DND-41 (cell line): ENCODE data around the gene BATF2.

Experiments
- ATAC-seq: fragments of 200-7000 bp; cut with Tn5 transposase; 3 replicates; pipeline ENCODE4 v1.9.1; 2021; ENCODE audit warnings: low read depth; ENCODE audit not compliant: insufficient read depth
- DNase-seq: peaks from one replicate; pipeline ENCODE4 v3.0.0-alpha.2; 2020
- H2AFZ ChIP-seq: 2 replicates; pipeline ENCODE4 v1.6.0; 2012; ENCODE audit warnings: low read depth, low read length
- H3K27ac ChIP-seq: 2 replicates; pipeline ENCODE4 v1.5.1; 2012; ENCODE audit warnings: low read length, inconsistent platforms
- H3K27me3 ChIP-seq: fragments of 200-600 bp; sonication (generic); 2 replicates; pipeline ENCODE4 v1.6.0; 2012; ENCODE audit warnings: low read length, mild to moderate bottlenecking, inconsistent platforms; ENCODE audit not compliant: insufficient read depth, poor library complexity
- H3K36me3 ChIP-seq: 2 replicates; pipeline ENCODE4 v1.5.1; 2012; ENCODE audit warnings: low read length, inconsistent platforms; ENCODE audit not compliant: insufficient read depth
- H3K4me1 ChIP-seq: 2 replicates; pipeline ENCODE4 v1.5.1; 2012; ENCODE audit warnings: mild to moderate bottlenecking, low read length; ENCODE audit not compliant: insufficient read depth
- H3K4me2 ChIP-seq: 2 replicates; pipeline ENCODE4 v1.6.0; 2012; ENCODE audit warnings: mild to moderate bottlenecking, moderate library complexity, low read length, inconsistent platforms; ENCODE audit not compliant: insufficient read depth
- H3K4me3 ChIP-seq, 2 experiments: fragments of 200-600 bp in 1 of 2; shearing (Covaris generic) in 1 of 2; 2 replicates each; pipeline ENCODE4 v1.5.1; 2012 to 2016; ENCODE audit warnings: inconsistent platforms in 2 of 2, low read length in 2 of 2, mild to moderate bottlenecking in 2 of 2, low read depth in 1 of 2, moderate library complexity in 1 of 2
- H3K79me2 ChIP-seq: 2 replicates; pipeline ENCODE4 v1.6.0; 2012; ENCODE audit warnings: low read length, inconsistent platforms; ENCODE audit not compliant: insufficient read depth
- H3K9ac ChIP-seq: 2 replicates; pipeline ENCODE4 v1.6.0; 2012; ENCODE audit warnings: low read depth, mild to moderate bottlenecking, inconsistent platforms, low read length, moderate library complexity
- H3K9me3 ChIP-seq: 2 replicates; pipeline ENCODE4 v1.5.1; 2012; ENCODE audit warnings: low read length, moderate library complexity, mild to moderate bottlenecking, inconsistent platforms; ENCODE audit not compliant: insufficient read depth, severe bottlenecking
- H4K20me1 ChIP-seq: 2 replicates; pipeline ENCODE4 v1.6.0; 2012; ENCODE audit warnings: low read length; ENCODE audit not compliant: insufficient read depth
- CTCF ChIP-seq: IDR thresholded peaks from 2 replicates; pipeline ENCODE4 v1.5.1; 2012; ENCODE audit warnings: borderline replicate concordance, low read length, moderate library complexity, mild to moderate bottlenecking; ENCODE audit not compliant: poor library complexity, severe bottlenecking; ENCODE audit errors: extremely low read depth
- EZH2 ChIP-seq: IDR thresholded peaks from 3 replicates; pipeline ENCODE4 v1.6.1; 2012; ENCODE audit warnings: borderline replicate concordance, low read depth, mild to moderate bottlenecking, moderate library complexity, low read length, inconsistent platforms; ENCODE audit not compliant: severe bottlenecking

BATF2 gene

GRCh38 chr11:64954201-64954600 is 42.6 kb downstream of the BATF2 start:
- Histone ChIP-seq H4K20me1 (no peaks in the 10 kb centered on the region), H3K27ac (no peak overlapping the region), H3K4me2 (no peak overlapping the region), H3K9me3 (no peaks in the 10 kb centered on the region), H3K27me3 (peaks cover 28% of the 10 kb centered on the region), H3K4me1 (no peaks in the 10 kb centered on the region), H3K9ac (no peak overlapping the region), H3K4me3 (no peak overlapping the region), H3K79me2 (no peaks in the 10 kb centered on the region), H2AFZ (no peak overlapping the region), H3K36me3 (no peaks in the 10 kb centered on the region)
- TF ChIP-seq CTCF (no peak), EZH2 (no peak)
- ATAC-seq (no peak), DNase-seq (no peak)

GRCh38 chr11:64951529-64951928 is 45.2 kb downstream of the BATF2 start:
- Histone ChIP-seq H2AFZ (no peak overlapping the region), H3K4me3 (no peak overlapping the region), H3K36me3 (no peaks in the 10 kb centered on the region), H3K4me1 (no peaks in the 10 kb centered on the region), H3K9me3 (no peaks in the 10 kb centered on the region), H3K79me2 (no peaks in the 10 kb centered on the region), H3K4me2 (no peak overlapping the region), H4K20me1 (no peaks in the 10 kb centered on the region), H3K9ac (no peak overlapping the region), H3K27ac (no peak overlapping the region), H3K27me3 (peaks cover 28% of the 10 kb centered on the region)
- TF ChIP-seq CTCF (no peak), EZH2 (no peak)
- DNase-seq (no peak), ATAC-seq (no peak)

- H2AFZ ChIP-seq, result no peak overlapping the region
Observed at GRCh38 chr11:64947208-64947814, 49.5 kb downstream of the BATF2 start.

More at GRCh38 chr11:64947208-64947814, 49.5 kb downstream of the BATF2 start:
- Histone ChIP-seq H3K27ac (no peak overlapping the region), H3K4me1 (no peaks in the 10 kb centered on the region), H4K20me1 (no peaks in the 10 kb centered on the region), H3K27me3 (peaks cover 28% of the 10 kb centered on the region), H3K36me3 (no peaks in the 10 kb centered on the region), H3K9me3 (no peaks in the 10 kb centered on the region), H3K79me2 (no peaks in the 10 kb centered on the region), H3K4me2 (no peak overlapping the region), H3K4me3 (no peak overlapping the region), H3K9ac (no peak overlapping the region)
- TF ChIP-seq CTCF (no peak), EZH2 (no peak)
- DNase-seq (no peak), ATAC-seq (no peak)
